ENCODE measurements around the gene PALD1.

PALD1 gene

DNA sequence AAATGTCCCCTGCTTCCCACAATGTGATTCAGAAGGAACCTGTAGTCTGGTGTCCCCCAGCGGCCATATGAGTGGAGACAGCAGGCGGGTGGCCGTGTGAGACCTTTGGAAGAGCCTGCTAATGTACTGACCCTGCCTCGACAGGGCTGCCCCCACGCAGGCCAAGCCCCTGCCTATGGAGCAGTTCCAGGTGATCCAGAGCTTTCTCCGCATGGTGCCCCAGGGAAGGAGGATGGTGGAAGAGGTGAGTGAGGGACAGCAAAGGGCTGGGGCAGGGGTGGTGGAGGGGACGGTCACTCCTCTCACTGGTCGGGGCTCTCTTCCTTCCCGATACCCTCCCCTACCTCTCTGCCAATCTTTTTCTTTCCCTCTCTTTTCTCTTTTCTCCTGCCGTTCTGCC is 55.7 kb downstream of the PALD1 start:
- in situ Hi-C loops (cut with MboI; ENCODE audit: low sequenced_read_pairs), result no loop called here

DNA sequence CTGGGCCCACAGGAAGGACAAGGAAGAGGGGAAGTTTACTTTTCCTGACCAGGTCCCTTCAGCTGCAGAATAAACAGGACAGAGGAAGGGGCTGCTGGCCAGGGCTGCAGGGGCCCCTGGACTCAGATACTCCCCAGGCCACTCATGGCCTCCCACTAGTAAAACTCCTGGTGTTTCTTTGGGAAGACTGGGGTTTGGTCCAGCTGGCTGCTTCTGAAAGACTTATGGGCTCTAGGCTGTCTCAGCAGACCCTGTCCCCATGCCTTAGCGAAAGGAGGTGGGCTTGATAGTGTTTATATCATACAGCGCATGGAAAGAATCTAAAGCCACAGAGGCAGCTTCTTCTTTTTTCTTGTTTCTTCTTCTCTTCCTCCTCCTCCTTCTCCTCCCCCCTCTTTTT is 56.4 kb downstream of the PALD1 start:
- in situ Hi-C loops (cut with MboI; ENCODE audit: low sequenced_read_pairs), result no loop called here

DNA sequence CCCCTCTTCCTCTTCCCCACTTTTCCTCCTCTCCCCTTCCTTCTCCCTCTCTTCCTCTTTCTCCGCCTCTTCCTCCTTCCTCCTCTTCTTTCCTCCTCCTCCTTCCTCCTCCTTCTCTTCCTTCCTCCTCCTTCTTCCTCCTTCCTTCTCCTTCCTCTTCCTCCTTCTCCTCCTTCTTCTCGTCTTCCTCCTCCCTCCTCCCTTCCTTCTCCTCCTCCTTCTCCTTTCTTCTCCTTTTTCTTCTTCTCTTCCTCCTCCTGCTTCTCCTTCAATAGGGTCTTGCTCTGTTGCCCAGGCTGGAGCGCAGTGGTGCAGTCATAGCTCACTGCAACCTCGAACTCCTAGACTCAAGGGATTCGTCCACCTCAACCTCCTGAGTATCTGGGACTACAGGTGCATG is 56.9 kb downstream of the PALD1 start:
- in situ Hi-C loops (cut with MboI; ENCODE audit: low sequenced_read_pairs), result no loop called here

GRCh38 chr10:70536196-70536861 is 57.8 kb downstream of the PALD1 start:
- in situ Hi-C loops (cut with MboI; ENCODE audit: low sequenced_read_pairs), result no loop called here

DNA sequence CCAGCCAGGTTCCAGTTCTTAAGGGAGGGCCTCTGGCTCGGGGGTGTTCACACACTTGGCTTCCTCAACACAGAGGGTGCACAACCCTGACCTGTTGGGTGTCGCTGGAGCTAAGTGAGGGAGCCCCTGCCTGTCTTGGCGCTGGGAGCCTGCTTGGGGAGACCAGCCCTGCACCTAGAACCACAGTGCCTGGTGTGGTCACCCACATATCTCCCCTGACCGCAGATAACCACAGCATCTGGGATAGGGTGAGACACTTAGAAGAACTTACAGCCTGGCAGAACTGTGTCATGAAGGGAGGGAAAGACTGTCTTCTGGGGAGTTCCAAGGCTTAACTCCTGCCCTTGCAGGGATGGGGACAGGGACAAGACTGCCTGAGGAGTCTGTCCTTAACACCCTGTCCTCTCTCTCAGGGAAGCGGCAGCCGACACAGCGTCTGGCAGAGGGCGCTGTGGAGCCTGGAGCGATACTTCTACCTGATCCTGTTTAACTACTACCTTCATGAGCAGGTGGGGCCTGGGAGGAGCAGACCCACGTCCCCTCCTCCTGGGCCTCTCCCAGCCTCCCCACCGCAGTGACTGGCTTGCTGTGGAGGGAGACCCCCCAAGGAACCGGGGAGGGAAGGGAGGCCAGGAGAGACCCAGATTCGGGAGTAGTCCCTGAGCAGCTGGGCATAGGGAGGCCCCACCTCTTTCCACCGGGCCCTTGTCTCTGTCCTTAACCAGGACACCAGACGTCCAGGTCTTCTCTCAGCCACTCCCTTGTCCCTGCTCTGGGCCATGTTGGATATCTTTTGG is 59.0 kb downstream of the PALD1 start:
- in situ Hi-C loops (cut with MboI; ENCODE audit: low sequenced_read_pairs), result no loop called here

GRCh38 chr10:70538195-70538520 is 59.6 kb downstream of the PALD1 start:
- in situ Hi-C loops (cut with MboI; ENCODE audit: low sequenced_read_pairs), result no loop called here

DNA sequence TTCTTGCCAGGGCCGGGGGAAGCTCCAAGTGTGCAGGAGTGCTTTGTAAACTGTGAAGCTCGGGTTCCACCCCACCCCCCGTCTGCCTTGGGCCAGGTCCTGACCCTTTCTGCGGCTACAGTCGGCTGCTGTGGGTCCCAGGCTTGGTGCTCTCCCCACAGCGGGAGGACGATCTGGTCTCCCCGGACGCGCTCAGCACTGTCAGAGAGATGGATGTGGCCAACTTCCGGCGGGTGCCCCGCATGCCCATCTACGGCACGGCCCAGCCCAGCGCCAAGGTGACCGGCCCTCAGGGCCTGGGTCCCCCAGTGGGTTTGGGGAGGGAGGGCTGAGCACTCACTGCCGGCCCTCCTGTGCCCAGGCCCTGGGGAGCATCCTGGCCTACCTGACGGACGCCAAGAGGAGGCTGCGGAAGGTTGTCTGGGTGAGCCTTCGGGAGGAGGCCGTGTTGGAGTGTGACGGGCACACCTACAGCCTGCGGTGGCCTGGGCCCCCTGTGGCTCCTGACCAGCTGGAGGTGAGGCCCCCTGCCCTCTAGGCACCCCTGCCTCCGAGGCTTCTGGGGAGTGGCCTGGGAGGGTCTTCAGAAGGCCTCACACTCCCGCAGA is 60.3 kb downstream of the PALD1 start:
- in situ Hi-C loops (cut with MboI; ENCODE audit: low sequenced_read_pairs), result no loop called here

GRCh38 chr10:70539471-70539870 is 60.9 kb downstream of the PALD1 start:
- in situ Hi-C loops (cut with MboI; ENCODE audit: low sequenced_read_pairs), result no loop called here

GRCh38 chr10:70540089-70540788 is 61.7 kb downstream of the PALD1 start:
- in situ Hi-C loops (cut with MboI; ENCODE audit: low sequenced_read_pairs), result no loop called here

DNA sequence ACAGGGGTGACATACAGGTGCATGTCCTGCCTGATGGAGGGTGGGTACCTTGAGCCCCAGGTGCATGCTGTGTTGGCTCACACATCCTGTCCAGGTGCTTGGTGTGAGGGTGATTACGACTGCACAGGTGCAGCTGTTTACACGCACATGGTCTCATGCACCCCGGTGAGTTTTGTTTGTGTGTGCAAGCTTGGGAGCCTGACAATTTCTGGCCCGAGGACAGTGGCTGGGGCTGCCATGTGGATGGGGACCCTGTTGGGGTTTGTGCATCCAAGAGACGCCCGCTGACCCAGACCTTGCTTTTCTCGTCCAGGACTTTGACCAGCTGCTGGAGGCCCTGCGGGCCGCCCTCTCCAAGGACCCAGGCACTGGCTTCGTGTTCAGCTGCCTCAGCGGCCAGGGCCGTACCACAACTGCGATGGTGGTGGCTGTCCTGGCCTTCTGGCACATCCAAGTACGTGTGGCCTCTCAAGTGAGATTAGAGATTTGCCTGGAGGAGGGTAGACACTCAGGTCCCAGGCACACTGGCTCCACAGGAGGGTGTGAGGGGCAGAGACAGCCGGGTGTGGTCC is 62.3 kb downstream of the PALD1 start:
- in situ Hi-C loops (cut with MboI; ENCODE audit: low sequenced_read_pairs), result no loop called here

GRCh38 chr10:70541736-70542564 is 63.4 kb downstream of the PALD1 start:
- in situ Hi-C loops (cut with MboI; ENCODE audit: low sequenced_read_pairs), result no loop called here

GRCh38 chr10:70542565-70542938 is 64.0 kb downstream of the PALD1 start:
- in situ Hi-C loops (cut with MboI; ENCODE audit: low sequenced_read_pairs), result no loop called here

GRCh38 chr10:70543911-70544310 is 65.3 kb downstream of the PALD1 start:
- in situ Hi-C loops (cut with MboI; ENCODE audit: low sequenced_read_pairs), result no loop called here

GRCh38 chr10:70544431-70545340 is 66.1 kb downstream of the PALD1 start:
- in situ Hi-C loops (cut with MboI; ENCODE audit: low sequenced_read_pairs), result no loop called here

DNA sequence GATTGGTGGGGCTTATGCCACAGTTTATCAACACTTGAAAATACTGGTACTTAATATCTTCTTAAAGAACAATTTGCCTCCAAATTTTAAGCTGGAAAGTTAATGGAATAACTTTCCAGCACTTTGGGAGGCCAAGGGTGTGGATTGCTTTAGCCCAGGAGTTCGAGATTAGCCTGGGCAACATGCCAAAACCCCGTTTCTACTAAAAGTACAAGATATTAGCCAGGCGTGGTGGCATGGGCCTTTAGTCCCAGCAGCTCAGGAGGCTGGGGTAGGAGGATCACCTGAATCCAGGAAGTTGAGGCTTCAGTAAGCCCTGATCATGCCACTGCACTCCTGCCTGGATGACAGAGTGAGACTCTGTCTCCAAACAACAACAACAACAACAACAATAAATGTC is 68.0 kb downstream of the PALD1 start:
- in situ Hi-C loops (cut with MboI; ENCODE audit: low sequenced_read_pairs), result no loop called here

DNA sequence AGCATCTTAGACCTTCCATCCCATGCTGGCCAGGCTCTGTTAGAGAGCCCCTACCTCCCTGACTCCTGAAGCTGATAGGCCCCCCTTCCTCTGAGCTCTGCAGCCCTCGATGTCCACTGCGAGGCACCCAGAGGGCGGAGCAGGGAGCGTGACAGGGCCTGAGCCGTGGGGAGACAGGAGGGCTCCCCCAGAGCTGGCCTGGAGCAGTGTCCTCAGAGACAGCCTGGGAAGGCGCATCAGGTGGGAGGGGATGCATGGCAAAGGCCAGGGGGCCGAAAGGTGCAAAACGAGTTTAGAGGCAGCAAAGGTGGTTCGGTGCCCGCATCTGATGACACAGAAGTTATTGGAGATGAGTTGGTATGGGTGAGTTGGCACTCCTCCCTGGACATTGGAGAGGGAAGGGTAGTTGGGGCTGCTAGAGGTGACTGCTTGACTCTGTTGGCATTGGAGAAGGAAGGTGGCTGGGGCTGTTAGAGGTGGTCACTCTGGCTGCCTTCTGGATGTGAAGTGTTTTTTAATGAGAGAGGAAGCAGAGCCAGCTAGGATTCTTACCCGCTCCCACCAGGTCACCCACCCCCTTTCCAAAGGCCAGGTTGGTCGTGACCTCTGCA is 70.9 kb downstream of the PALD1 start:
- in situ Hi-C loops (cut with MboI; ENCODE audit: low sequenced_read_pairs), result no loop called here

DNA sequence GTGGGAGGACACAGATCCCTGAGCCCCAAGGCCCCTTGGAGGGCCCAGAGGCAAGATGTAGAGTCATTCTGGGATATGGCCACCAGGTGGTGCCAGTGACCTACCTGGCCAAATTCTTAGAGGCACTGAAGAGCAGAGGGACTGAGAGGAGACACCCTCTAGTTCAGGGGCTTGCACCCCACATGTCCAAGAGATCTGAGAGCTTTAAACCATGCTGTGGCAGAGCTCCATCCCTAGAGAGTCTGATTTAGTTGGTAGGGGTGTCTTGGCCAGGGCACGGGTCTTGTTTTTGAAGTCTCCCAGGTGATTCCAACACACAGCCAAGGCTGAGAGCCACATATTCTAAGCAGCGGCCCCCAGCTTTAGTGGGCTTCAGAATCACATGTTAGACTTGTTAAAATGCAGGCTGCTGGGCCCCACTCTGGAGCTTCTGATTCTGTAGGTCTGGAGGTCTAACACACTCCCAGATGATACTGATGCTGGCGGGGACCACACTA is 71.4 kb downstream of the PALD1 start:
- in situ Hi-C loops (cut with MboI; ENCODE audit: low sequenced_read_pairs), result loop anchor here (25.0 kb wide), 1 partner anchor 187 kb away; no protein-coding TSS in a partner anchor

- in situ Hi-C loops (cut with MboI; ENCODE audit: low sequenced_read_pairs), result loop anchor here (25.0 kb wide), 1 partner anchor 187 kb away; no protein-coding TSS in a partner anchor
Observed at GRCh38 chr10:70550459-70550858, 71.9 kb downstream of the PALD1 start.

DNA sequence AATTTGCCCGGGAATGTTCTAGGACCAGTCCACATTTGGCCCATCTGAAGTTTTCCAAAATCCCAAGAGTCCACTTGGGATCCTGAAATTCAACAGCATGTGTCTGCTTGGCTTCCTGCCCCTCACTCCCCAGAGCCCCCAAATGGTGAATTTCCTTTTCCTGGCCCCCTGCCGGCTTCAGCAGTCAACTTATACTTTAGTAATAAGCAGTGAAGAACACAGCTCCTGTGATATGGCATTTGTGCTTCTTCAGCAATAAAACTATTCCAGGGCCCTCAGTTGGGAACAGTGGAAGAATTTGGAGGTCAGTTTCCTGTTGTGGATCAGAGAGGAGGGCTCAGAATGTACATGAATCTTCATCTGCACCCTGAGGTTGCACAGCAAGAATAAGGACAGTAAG is 72.9 kb downstream of the PALD1 start:
- in situ Hi-C loops (cut with MboI; ENCODE audit: low sequenced_read_pairs), result loop anchor here (25.0 kb wide), 1 partner anchor 186 kb away; no protein-coding TSS in a partner anchor
